GM10847 (cell line): Measurements from ENCODE around the gene MTO1.
A peak's percentile ranks its signal among the peaks of the same experiment; 100 is the strongest.

Experiments
- POLR2A ChIP-seq: IDR thresholded peaks from 2 replicates; pipeline ENCODE4 v1.6.1; 2011; ENCODE audit not compliant: insufficient read length; ENCODE audit errors: extremely low read depth

The MTO1 gene

GRCh38 chr6:73520688-73521350 is 59.3 kb downstream of the MTO1 start, which contains the start of gene EEF1A1:
Gene EEF1A1 (minus strand): TSS chr6:73521032. CDS start chr6:73520026, 1,006 bp downstream.
- peak; percentile 100 for TF ChIP-seq POLR2A

GRCh38 chr6:73521351-73521985 is 59.9 kb downstream of the MTO1 start:
- peak; percentile 42 for TF ChIP-seq POLR2A

GRCh38 chr6:73523434-73524123 is 62.0 kb downstream of the MTO1 start:
- TF ChIP-seq POLR2A: peak; percentile 82

- no peak for TF ChIP-seq POLR2A
Observed at GRCh38 chr6:73525546-73526330, 64.2 kb downstream of the MTO1 start.

- TF ChIP-seq POLR2A: no peak
Observed at GRCh38 chr6:73528897-73529296, 67.4 kb downstream of the MTO1 start.

- no peak for TF ChIP-seq POLR2A
Observed at GRCh38 chr6:73532293-73532692, 70.8 kb downstream of the MTO1 start.

- no peak for TF ChIP-seq POLR2A
Observed at GRCh38 chr6:73534628-73535027, 73.1 kb downstream of the MTO1 start.

- TF ChIP-seq POLR2A: no peak
Observed at GRCh38 chr6:73537677-73538076, 76.1 kb downstream of the MTO1 start.

GRCh38 chr6:73538116-73538779 is 76.7 kb downstream of the MTO1 start:
- no peak for TF ChIP-seq POLR2A

- no peak for TF ChIP-seq POLR2A
Observed at GRCh38 chr6:73542891-73543290, 81.4 kb downstream of the MTO1 start.

GRCh38 chr6:73547036-73547435 is 85.5 kb downstream of the MTO1 start:
- TF ChIP-seq POLR2A: no peak

GRCh38 chr6:73548458-73549446 is 87.2 kb downstream of the MTO1 start:
- no peak for TF ChIP-seq POLR2A

- TF ChIP-seq POLR2A: no peak
Observed at GRCh38 chr6:73556836-73557235, 95.3 kb downstream of the MTO1 start.
